GM10266 (cell line): ENCODE data around the gene TLL1.

ENCODE experiments used
- DNase-seq: peaks from one replicate; pipeline ENCODE4 v3.0.0; 2012; ENCODE audit errors: extremely low spot score
- TF ChIP-seq, protein P1 (sequence below): IDR thresholded peaks from 2 replicates; pipeline ENCODE4 v1.5.1; 2012; ENCODE audit warnings: mild to moderate bottlenecking, low read depth; ENCODE audit not compliant: control insufficient read depth, insufficient read depth; ENCODE audit errors: missing control alignments

TLL1 gene

DNA sequence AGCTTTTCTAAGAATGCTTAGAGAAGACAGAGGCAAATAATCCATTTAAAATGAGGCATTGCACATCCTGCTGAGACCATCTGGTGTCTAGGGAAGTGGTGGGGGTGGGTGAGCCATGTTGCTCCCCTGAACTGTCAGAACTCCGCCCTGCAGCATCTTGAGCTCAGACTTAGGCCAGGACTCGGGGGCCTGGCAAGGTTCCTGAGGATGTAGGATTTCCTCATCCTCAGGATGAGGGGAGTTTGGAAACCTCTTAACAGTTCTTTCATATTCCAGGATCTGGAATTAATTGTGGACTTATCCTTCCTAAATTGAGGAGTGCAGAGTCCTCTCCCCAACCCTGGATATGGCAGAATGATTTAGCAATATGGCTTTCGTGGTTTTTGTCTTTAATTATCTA is 6.6 kb downstream of the TLL1 start:
- DNase-seq, result no peak
- TF ChIP-seq, protein P1, sequence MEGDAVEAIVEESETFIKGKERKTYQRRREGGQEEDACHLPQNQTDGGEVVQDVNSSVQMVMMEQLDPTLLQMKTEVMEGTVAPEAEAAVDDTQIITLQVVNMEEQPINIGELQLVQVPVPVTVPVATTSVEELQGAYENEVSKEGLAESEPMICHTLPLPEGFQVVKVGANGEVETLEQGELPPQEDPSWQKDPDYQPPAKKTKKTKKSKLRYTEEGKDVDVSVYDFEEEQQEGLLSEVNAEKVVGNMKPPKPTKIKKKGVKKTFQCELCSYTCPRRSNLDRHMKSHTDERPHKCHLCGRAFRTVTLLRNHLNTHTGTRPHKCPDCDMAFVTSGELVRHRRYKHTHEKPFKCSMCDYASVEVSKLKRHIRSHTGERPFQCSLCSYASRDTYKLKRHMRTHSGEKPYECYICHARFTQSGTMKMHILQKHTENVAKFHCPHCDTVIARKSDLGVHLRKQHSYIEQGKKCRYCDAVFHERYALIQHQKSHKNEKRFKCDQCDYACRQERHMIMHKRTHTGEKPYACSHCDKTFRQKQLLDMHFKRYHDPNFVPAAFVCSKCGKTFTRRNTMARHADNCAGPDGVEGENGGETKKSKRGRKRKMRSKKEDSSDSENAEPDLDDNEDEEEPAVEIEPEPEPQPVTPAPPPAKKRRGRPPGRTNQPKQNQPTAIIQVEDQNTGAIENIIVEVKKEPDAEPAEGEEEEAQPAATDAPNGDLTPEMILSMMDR, result no peak

DNA sequence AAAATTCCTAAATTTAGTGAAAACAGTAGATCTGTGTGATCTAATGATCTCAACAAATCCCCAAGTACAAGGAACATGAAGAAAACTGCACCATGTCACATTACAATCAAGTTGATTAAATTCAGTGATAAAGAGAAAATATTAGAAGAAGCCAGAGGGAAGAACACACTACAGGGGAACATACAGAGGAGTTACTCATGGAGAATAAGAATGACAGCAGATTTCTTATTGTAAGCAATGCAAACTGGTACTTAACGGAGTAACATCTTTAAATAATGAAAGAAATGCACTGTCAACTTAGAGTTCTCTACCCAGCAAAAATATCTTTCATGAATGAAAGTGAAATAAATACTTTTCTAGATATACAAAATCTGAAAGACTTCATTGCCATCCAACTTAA is 21.1 kb downstream of the TLL1 start:
- no peak for DNase-seq

DNA sequence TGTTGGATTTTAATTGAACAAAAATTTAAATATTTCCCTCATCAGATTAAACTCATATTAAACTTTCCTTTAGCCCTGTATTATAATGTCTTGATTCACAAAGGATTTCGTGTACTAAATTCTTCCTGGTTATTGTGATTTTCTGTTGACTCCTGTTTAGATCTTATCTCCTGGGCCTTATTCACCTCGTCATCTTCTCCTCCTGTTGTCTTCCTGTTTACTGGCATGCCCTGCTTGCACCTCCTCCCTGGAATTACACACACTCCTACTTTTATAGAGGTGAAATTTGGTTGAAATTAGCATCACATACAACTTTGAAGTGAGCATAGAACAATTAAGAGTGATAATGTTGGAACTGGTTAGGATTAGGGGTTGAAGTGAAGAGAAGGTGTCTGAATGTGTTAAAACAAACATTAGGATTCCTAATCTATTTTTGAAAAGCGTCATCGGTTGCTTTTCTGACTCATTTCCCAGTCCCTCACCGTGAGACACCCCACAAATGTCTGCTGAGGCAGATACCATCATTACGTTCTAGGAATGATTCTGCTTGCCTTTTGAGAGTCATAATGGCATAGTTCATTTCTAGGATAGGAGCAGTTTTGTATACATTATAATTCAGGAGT is 32.5 kb downstream of the TLL1 start:
- no peak for DNase-seq
- TF ChIP-seq, protein P1, result no peak

More for the DNA sequence above, 21.1 kb downstream of the TLL1 start:
- TF ChIP-seq, protein P1, result no peak

DNA sequence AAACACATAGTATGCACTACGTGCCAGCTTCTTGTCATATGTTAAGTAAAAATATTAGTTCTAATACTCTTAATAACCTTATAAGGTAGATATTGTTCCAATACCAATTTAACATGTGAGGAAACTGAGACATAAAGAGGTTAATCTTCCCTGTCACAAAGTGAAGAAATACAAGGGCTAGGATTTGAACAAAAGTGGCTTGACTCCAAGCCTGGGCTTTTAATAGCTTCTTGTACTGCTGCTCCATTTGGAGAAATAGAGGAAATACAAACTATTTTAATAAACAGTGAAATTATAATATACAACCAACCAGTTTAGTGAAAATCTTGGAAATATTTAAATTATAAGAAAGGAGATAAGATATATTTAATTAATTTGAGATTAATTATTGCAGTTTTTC is 33.2 kb downstream of the TLL1 start:
- TF ChIP-seq, protein P1, result no peak
- DNase-seq, result no peak

DNA sequence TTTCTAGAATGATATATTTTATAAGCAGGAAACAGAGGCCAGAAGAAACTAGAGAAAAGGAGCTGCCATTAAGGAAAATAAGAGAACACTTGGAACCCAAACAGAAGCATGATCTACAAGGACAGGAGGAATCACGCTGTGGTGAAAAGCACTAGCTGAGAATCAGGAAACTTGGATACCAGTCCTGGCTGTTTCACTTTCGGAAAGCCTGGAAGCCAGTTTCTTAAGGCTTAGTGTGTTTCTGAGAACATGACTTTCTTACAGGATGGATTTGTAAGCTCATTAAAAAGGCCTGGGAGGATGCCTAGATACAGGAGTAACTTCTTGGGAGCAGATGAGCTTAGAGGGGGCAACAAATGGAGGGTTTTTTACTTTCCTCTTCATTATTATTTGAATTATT is 36.9 kb downstream of the TLL1 start:
- TF ChIP-seq, protein P1, result no peak
- DNase-seq, result no peak

DNA sequence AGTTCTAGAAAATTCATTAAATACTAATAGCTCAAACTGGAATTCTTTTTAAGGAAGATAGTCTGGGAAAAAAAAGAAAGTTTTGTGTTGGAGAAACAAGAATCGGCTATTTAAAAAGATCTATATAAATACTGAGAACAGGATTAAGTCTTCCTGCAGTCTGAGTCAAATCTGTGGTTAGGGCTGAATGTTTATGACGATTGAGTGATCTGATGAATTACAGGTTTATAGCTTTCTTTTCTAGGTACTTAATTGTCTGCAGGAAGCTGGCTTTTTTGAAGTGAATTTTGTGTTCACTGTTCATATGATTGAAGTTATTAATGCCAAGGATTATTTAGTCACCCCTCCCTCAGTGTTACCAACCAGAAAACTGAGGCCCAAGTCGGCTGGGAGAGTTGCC is 42.2 kb downstream of the TLL1 start:
- TF ChIP-seq, protein P1, result no peak

DNA sequence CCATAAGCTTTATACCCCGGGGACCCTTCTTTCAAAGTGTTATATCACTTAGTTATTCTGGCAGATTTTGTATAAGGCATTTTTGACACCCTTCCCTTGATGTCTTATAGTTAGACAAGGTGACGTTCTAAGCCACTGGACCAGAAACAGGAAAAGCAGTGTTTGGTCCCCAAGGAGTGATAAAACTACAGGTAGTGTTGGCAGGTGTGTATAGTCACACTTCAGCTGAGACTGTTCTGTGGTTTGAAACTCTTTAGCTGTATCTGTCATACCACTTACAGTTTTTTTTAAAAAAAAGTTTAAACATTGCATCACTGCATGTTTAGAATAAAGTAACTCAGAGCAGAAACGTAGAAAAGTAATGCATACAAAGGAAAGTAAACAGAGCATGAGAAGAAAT is 48.5 kb downstream of the TLL1 start:
- no peak for DNase-seq
- TF ChIP-seq, protein P1, result no peak

More for the DNA sequence above, 42.2 kb downstream of the TLL1 start:
- DNase-seq, result no peak
